Putamen (tissue), 1 donor: ENCODE data around the gene GPR149.
A peak's percentile ranks its signal among the peaks of the same experiment; 100 is the strongest.

Source experiments
- DNase-seq: peaks from one replicate; pipeline ENCODE4 v3.0.0-alpha.2; 2016; ENCODE audit warnings: low spot score

GPR149 gene

DNA sequence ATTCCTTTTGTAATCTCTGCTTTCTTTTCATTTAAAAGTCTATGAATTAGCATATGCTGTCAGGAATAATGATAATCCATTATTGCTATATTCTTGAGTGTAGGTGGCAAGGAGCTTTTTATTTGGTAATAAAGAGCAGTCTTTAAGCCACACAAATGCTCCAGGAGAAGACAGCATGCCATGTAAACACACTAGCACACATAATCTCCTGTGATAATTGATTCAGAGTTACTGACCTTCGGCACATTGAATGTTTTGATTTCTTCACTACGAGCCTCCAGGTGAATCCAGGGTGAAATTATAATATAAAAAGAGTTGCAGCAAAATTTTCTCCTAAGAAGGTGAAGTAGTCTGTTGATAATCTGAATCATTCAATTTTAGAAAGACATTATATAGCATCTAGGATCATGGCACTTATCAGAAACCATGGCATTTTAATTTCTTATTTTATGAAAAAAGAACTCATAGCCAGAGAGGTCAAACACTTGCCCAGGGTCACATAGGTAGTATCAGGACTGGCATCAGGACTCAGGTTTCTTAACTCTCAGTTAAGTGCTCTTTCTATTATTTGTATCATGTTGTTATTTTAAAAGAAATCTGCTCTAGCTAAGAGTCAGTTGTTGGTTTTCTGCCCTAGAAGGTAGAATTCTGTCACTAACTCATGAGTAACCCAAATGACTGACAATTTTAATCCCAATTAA is 84.4 kb downstream of the GPR149 start:
- DNase-seq = no peak

DNA sequence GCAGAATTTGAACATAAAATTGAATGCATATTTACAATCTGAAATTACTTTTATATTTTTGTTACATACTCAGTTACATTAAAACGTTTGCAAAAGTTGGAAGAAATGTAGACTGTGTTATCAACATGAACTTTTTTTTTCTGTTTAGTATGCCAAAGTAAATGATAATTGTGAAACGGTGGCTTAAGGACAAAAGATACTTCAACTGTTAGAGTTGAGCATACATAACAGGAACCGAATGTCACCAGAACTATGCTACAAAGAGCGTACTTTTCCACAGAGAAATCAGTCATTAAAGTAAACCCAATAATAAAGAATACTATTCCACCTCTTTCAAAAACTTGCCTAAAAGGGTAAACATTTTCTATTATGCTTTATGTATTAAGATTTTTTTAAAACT is 91.4 kb downstream of the GPR149 start:
- no peak for DNase-seq

DNA sequence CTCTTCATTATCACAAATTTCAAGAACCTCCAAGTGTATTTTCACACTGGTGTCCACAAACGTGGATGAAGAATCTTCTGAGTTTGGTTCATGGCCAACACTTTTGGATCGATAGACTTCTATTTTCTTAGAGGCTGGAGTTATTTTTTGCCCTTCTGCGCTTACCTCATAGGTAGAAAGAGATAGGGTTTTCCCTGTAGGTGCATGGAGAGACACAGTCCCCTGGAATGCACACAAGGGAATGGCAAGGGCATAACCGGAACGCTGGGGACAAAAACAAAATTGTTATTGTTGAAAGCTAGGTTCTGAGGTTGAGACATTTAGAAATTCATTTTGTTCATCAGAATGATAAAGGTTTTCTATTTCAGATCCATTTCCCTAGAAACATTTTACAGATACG is 92.0 kb downstream of the GPR149 start:
- DNase-seq = no peak

DNA sequence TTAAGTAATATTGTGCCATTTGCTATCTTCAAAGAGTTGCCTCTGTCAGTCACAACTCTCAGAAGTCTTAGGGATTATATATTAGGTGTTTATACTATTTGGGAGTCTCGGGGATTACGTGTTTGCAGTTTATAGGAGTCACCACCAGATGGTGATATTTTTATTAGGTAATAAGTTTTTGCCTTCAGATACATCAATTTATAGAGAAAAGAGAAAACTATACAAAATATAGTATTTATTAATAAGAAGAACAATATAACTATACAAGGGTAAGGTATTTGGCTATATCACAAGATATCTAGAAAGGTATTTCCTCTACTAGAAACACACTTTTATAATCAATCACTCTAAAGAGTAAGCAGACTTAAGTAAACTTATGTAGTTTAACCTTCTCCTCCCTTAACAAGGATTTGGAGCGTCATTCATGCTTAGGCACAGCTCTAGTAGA is 95.0 kb downstream of the GPR149 start:
- DNase-seq = no peak

DNA sequence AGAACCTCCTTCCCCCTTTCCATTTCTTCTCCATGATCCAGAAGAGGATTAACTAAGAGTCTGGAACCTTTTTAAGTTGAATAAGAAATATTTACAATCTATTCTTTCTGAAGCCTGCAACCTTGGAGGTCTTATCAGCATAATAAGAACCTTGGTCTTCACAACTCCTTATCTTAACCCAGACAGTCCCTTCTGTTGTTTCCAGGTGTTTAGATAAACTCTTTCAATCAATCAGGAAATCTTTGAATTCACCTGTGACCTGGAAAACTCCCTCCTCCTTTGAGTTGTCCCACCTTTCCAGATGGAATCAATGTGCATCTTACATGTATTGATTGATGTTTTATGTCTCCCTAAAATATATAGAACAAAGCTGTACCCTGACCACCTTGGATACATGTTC is 102.1 kb downstream of the GPR149 start:
- DNase-seq = no peak

DNA sequence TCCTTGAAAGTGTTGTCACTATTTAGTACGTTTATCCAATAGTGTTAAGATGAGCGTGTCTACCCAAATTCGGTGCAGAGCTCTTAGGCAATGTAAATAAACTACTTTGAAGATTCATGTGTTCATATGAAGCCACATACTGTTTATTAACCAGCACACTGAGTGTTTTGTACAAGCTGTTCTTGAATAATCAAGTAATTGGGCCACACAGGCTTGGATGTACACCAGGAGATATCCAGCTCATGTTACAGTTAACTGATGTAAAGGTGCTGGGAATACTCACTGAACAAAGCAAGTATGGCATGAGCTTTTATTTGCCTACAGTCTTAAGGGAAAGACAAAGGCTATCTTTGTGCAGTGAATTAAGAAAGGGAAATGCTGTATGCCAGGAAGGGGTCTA is 105.1 kb downstream of the GPR149 start:
- no peak for DNase-seq

DNA sequence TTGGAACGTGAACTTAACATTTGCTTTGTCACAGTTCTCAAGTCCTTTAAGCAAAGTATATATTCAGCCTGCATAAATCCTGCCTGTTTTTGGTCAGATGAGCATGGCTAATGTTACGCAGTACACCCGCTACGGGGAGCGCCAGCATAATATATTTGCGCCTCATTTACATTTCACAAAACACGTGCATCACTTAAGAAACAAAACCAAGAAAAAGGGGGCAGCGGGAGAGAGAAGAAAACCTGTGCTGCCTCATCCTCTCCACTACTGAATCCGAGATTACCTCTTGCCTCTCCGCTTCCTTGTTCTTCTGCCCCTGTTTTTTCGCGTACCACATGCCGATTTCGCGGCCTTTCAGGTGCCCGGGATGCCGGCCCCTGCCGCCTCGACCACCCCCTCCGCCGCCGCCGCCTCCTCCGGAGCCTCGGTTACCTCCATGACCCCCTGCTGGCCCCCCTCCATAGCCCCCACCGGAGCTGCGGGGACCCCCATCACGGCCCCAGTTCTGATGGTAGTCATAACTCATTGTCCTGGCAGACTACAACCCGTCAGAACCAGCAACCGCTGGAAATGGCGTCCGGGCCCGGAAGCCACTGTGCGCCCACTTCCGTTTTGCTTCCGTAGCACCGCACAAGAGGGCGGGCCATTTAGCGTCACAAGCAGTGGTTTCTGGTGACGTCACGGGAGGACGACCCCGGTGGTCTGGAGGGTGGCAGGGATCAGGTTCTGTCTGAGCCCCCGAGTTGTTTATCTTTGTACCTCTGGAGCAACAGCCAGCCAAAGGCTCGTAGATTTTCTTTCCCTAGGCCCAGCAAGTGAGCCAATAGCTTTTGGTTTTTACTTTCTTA is 105.9 kb downstream of the GPR149 start, which contains the start of gene DHX36:
Gene DHX36, minus strand, starts transcription at position 597 of the 848 bp plus-strand sequence. Its CDS starts 71 bp downstream, at position 526.
- DNase-seq = peak; percentile 91

DNA sequence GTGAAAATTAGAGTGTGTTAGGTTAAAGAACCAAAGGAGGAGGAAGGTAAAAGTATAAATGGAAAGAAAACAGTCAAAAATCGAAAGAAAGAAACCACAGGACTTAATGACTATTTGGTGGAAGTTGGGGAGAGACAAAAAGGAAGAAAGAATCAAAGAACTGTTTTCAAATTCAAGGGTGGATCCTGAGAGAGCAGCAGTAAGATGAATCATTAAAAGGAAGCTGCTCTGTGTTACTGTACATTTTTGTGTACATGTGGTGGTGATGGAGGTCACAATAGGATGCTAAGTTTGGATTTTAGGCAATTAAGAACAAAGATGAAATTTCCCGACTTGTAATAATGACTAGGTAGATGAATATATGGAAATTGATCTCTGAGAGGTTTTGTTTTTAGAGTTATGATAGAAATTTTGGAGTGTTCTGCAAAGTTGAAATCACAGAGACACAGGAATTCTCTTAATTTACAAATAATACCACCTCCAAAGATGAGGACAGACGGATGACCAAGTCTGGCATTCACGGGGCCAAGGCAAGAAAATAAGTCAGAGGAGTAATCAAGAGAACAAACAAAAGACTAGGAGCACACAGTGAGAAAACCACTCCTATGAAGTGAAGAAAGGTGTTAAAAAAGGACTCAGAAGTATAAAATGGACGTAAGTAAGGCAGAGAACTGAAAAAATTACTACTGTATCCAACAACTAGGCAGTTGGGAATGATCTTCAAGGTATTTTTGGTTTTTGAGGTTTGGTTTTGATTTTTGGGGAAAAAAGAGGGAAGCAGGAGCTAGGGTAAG is 112.8 kb downstream of the GPR149 start:
- no peak for DNase-seq

DNA sequence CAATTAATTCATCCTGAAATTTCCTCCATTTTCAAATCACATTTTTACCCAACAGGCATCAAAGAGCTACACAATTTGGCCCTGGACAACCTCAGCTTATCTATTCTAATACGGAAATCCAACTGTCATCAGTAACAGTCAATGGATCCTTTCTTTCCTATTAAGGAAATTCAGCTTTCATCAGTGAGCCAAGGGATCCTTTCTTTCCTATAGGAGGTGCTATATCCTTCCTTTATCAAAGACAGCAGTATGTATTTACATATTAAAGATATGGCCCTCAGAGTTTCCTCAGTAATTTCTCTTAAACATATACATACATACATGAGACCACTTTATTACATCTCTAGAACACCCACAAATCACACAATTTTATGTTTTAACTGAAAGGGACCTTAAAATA is 115.8 kb downstream of the GPR149 start:
- no peak for DNase-seq

DNA sequence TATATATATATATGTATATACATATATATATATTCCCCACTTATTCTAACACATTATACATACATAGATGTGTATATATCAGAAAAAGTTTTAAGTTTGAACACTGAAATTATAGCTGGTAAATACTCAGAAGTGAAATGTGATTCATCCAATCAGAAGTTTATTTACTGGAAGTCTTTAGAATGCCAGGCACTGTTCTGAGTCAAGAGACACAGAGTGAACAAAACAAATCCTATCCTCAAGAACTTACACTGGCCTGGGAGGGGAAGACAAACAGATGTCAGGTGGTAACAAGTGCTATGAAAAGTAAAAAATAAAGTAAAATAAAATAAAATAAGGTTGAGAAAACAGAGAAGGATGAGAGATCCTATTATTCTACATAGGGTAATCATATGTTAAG is 119.2 kb downstream of the GPR149 start:
- DNase-seq = no peak

DNA sequence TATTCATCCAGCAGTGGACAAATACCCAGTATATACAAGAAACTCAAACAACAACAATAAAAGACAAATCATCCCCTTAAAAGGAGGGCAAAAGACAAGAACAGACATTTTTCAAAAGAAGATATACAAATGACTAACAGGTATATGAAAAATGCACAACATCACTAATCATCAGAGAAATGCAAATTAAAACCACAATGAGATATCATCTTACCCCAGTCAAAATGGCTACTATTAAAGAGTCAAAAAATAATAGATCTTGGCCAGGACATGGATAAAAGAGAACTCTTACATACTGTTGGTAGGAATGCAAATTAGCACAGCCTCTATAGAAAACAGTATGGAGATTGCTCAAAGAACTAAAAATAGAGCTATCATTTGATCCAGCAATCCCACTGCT is 122.6 kb downstream of the GPR149 start:
- no peak for DNase-seq

DNA sequence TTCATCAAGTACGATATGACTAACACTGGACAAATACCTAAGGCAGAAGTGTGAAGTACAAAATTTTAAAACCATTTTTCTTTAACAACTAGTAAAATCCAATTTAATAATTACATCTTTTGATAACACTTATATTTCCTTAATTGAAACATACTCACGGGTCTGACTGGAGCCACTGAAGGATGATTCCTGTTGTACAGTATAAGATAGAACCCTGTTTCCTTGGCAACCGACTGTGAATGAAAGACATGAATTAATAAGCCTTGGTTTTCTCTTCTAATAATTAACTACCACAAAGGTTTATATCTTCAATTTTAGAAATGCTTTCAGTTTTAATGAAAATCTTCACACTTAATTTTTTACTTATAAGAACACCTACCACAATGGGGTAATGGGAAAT is 125.1 kb downstream of the GPR149 start:
- no peak for DNase-seq

DNA sequence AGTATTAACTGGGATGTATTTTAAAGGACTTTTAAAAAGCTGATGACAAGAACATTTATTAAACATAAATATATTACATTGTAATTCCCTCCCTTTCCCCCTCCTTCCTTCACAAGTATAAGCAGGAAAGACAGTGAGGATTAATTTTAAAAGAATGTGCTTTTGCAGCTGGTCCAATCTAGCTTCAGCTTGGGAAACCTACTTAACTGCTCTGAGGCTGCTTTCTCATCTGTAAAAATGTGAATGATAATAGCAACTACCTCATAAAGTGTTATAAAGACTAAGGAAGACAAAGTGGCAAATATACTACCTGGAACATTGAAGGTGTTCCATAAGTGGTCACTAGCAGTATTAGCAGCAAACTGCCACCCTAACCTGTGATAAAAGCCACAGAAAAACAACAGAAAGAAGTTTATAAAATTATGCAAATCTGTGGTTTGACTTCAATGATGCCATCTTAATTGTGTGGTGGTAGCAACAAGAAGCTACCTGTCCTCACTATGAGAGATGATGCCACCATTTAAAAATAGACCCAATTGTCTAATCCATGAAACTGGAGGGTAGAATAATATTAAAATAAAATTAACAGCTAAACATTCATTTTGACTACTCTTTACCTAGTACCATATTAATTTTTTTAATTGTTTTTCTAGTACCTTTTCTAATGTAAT is 125.7 kb downstream of the GPR149 start:
- no peak for DNase-seq

DNA sequence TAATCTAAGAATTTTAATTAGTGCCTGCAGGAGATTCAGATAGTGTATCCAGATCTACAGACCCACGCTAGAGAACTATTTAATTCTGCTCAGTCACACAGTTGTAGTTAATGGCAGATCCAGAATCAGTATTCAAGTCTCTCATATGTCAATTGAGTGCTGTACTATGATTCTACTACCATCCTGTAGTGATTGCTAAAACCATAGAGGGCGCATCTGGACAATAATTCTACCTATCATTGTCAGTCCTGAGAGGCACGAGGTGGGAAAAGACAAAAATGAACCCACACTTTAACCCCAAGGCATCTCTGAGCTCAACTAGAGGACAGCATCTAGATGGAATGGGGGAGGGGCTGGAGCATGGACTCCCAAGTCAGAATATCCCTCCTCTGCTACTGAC is 128.4 kb downstream of the GPR149 start:
- DNase-seq = no peak

DNA sequence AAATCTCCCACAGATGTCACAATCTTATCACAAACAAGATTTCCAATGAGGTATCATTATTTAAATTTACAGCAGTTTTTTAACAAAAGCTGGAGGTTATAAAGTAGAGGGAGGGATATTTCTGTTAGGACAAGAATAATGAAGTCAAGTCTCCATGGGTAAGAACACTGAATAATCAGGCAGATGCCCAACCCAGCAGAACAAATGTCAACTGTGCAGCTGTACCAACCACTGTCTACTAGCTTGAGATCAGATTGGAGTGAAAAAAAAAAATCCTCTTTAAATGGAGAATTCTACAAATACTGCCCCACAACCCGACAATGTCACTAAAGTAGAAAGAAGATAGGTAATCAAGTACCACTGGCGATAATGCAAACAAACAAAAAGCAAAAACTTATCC is 136.0 kb downstream of the GPR149 start:
- no peak for DNase-seq

DNA sequence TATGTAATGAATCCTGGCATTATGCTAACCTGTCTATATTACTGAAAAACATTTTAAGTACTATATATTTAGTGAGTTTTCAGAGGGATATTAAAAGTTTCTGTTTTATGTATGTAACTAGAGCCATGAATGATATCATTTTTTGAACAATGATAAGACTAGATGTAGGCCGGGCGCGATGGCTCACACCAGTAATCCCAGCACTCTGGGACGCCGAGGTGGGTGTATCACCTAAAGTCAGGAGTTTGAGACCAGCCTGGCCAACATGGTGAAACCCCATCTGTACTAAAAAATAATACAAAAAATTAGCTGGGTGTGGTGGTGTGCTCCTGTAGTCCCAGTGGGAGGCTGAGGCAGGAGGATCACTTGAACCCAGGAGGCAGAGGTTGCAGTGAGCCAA is 139.8 kb downstream of the GPR149 start:
- DNase-seq = no peak
